NCI-H748 treated with DMSO at 0.1 percent for 48 hours (cell line): ENCODE data around the gene IRAK1BP1.
"Not testable (repeated sequence)": the region's sequence is repeated elsewhere in the genome, so short reads cannot be mapped to it uniquely, and the experiment has no call there.

Experiments used
- DNase-seq: peaks from one replicate; lab custom pipeline; 2025; lab: John Stamatoyannopoulos, UW

IRAK1BP1 gene, protein sequence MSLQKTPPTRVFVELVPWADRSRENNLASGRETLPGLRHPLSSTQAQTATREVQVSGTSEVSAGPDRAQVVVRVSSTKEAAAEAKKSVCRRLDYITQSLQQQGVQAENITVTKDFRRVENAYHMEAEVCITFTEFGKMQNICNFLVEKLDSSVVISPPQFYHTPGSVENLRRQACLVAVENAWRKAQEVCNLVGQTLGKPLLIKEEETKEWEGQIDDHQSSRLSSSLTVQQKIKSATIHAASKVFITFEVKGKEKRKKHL

DNA sequence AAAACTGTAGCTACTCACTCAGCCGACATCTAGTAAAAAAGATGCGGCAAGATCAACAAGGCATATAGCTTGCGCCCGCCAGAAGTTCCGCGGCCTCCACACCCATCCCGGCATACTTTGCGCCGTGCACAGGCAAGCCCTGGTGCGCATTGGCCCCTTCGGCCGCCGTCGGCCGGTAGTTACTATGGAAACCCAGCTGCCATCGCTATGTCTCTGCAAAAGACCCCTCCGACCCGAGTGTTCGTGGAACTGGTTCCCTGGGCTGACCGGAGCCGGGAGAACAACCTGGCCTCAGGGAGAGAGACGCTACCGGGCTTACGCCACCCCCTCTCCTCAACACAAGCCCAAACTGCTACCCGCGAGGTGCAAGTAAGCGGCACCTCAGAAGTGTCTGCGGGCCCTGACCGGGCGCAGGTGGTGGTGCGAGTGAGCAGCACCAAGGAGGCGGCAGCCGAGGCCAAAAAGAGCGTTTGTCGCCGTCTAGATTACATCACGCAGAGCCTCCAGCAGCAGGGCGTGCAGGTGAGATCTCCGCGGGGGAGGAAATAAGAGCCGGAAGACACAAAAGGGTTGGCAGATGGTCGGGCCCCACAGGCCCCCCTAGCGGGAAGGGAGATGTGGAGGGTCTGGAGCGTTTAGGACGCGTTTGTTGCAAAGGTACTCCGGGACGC lies at the start of gene IRAK1BP1:
Gene IRAK1BP1, plus strand, starts transcription at position 182 of the 671 bp plus-strand sequence. Its CDS starts 26 bp downstream, at position 208.
- DNase-seq: peak; percentile 87

DNA sequence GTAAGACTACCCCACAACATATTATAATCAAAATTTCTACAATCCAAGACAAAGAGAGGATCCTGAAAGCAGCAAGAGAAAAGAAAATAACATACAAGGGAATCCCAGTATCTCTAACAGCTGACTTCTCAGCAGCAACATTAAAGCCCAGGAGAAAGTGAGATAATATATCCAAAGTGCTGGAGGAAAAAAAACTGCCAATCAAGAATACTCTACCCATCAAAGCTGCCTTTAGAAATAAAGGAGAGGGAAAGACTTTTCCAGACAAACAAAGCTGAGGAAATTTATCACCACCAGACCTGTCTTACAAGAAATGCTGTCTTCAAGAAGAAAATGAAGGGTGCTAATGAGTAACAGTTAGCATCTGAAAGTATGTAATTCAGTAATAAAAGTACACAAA lies 43.3 kb upstream of the IRAK1BP1 start:
- no peak for DNase-seq

DNA sequence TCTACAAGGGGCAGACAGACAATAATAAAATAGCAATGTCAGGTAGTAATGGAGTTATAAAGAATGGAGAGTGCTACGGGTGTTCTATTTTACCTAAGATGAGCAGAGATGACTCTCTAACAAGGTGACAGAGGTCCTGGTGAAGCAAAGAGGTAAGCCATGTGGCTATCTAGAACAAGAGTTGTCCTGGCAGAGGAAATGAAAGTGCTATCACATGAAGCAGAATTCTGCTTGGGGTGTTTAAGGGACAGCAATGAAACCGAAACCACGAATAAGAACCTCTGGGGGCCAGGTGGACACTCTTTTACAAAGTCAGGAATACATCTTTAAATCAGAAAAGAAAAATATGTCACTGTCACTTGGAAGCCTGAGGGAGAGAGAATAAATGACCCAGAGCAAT lies 37.9 kb upstream of the IRAK1BP1 start:
- no peak for DNase-seq

- no peak for DNase-seq
Observed at GRCh38 chr6:78830805-78831204, 36.5 kb upstream of the IRAK1BP1 start.

DNA sequence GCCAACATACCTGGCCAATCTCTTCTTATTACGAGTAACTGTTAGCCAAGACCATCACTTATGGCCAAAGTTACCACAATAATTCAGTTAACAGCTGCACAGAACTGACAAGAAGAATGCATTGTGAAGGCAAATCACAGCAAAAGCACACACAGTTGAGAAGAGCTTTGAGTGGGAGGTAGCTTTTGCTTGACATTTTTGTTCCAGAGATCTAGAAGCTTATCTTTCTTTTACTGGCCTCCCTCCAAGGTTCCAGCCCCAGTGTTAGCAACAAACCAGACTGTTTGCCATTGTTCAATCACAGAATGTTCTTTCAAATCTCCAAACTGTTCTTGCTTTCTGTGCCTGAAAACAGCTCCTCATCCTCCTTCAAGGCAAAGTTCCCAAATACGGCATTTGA lies 35.9 kb upstream of the IRAK1BP1 start:
- no peak for DNase-seq

- DNase-seq: no peak
Observed at GRCh38 chr6:78832091-78832808, 35.1 kb upstream of the IRAK1BP1 start.

DNA sequence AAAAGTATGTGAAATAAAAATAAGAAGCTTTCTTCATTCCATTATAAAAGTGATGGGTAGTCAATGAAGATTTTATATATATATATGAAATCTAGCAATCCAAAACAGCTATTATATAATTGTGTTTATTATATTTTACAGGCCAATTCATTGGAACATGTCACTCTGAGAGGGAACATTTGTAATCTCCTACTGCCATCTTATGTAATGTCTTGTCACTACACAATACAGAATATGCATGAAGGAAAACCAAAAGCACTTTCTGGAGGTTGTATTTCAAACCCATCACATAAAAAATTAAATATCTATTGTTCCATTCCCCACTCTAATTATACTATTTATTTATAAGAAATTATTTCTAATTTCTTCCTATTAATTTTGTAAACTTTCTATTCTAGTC lies 31.5 kb upstream of the IRAK1BP1 start:
- peak; percentile 17 for DNase-seq

GRCh38 chr6:78836598-78836997 lies 30.8 kb upstream of the IRAK1BP1 start:
- DNase-seq: no peak

- DNase-seq: no peak
Observed at GRCh38 chr6:78841111-78841510, 26.2 kb upstream of the IRAK1BP1 start.

DNA sequence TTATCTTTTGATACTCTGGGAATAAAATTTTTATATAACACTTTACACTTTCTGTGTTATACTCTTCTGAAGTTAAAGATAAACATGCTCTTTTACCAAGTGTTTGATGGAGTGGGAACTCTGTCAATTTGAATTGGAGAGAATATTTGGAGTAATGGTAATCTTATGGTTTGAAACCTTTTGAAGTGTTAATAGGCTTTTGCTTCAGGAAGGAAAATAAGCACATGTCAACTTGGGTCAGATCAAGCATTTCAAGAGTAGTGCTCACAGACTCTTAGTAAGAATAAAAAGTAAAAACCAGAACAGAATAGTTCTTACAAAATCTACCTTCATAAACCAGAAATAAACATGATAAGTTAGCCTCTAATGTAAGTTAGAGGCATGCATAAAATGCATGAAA lies 24.4 kb upstream of the IRAK1BP1 start:
- no peak for DNase-seq

DNA sequence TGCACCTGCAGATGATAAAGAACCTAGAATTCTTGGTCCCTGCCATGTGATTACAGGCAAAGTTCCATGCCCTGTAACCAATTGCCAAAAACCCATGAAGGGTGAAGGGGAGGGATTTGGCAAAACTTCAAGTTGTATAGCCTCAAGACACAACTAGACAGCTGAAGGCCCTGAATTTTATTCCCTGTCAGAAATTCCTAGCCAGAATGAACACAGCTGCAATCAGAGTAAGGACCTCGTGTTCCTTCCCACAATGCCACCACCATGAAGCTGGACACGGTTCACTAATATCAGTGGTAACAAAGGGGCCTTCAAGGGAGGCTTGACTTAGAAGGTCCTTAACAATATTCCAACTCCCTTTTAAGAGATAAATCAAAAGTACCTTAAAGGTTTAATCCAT lies 22.5 kb upstream of the IRAK1BP1 start:
- no peak for DNase-seq

DNA sequence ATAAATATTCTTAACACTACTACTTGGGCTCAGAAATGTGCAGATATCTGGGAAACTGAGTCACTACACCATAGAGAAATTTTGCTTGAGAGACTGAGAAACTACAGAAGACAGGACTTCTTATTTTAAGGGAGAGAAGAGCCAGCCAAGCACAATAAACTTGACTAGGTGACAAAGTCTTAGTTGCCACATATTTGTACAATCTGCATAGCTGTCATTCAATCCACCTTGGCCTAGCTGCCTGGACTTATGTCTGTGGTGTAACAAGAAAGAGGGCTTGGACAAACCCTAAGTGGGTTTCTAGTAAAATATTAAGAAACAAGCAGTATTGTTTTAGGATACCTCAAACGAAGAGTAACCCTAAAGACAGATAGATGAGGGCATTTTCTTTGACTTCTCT lies 21.8 kb upstream of the IRAK1BP1 start:
- DNase-seq: no peak

- no peak for DNase-seq
Observed at GRCh38 chr6:78850621-78851020, 16.7 kb upstream of the IRAK1BP1 start.

DNA sequence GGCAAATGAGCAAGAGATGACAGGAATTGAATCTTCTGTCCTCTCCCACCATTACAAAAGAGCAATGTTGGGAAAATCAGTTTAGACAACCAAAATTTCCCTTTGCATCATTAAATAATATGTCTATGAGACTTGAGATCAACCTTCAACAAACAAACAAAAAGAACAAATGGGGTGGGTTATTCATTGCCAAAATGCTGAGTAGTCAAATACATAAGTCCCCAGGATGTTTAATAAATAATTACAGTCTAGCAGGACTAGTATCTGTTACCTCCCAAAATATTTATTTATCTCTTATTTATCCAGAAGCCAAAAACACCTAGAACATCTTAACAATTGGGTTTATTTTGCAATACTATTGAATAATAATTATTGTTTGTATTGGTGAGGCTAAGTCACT lies 16.2 kb upstream of the IRAK1BP1 start:
- no peak for DNase-seq

DNA sequence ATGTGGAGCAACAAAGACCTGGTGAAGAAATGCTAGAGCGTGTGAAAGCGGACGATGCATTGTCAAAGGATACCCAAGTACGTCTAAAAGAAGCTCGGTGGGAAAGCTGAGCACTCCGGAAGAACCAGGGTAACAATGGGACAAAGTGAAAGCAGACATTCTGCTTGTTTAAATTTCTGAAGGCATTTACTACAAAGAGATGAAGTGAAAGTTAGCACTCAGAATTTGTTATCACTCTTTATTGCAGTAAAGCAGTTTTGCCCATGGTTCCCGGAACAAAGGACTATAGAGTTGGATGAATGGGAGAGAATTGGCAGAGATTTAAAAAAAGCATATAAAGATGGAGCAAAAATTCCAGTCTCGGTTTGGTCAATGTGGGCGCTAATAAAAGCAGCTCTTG lies 12.8 kb upstream of the IRAK1BP1 start:
- no peak for DNase-seq

GRCh38 chr6:78858339-78858938 lies 8.9 kb upstream of the IRAK1BP1 start:
- DNase-seq: not testable (repeated sequence)

- DNase-seq: no peak
Observed at GRCh38 chr6:78861509-78861908, 5.8 kb upstream of the IRAK1BP1 start.

DNA sequence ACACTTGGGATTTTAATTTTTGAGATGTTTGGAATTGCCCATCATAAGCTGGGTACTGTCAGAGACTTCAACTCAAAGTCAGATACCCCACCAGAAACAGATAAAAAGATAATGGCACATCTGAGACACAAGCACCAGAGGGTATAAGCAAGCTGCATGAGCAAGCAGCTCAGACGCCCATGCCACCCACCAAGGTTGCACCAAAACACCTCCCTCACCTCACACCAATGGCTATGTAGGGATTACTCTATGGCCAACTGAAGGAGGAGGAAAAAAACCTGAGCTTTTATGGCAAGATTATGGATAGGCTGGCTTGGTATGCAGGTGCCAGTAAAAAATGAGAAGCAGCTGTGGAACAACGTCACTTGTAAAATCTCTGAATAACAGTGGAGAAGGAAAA lies 3.8 kb upstream of the IRAK1BP1 start:
- DNase-seq: no peak

- DNase-seq: no peak
Observed at GRCh38 chr6:78864957-78865356, 2.4 kb upstream of the IRAK1BP1 start.

DNA sequence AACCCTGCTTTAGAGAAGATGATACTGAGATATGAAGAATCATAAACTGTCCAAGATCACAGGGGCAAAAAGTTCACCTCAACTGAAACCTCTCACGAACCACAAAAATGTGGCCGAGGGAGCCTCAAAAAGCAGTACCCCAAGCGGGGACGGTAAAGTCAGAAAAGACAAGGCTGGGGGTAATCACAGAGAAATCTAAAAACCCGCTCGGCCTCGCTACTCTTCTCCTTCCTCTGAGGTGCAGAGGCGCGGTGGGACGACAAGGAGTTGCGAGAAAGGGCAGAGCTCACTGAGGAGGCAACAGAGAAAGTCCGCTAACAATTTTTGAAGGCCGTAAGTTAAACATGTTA lies 356 bp upstream of the IRAK1BP1 start:
- DNase-seq: no peak

DNA sequence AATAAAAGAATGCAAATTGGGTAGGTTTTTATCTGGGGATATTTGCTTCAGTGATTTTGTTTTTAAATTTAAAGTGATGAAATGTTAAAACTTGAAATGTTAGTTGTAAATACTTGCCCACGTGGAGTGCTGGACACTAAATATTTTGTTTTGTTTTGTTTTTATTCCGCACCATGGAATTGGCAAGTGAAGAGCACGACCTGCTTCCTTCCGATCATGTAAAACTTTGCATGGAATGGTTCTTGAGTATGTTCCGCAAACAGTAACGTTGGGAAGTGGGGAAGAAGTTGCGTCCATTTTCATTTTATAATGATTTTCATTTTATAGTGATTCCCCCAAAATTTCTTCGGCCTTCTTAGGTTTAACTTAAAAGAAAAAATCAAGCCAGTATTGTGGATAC lies 765 bp downstream of the IRAK1BP1 start:
- no peak for DNase-seq

- DNase-seq: no peak
Observed at GRCh38 chr6:78875505-78875904, 8.2 kb downstream of the IRAK1BP1 start.

DNA sequence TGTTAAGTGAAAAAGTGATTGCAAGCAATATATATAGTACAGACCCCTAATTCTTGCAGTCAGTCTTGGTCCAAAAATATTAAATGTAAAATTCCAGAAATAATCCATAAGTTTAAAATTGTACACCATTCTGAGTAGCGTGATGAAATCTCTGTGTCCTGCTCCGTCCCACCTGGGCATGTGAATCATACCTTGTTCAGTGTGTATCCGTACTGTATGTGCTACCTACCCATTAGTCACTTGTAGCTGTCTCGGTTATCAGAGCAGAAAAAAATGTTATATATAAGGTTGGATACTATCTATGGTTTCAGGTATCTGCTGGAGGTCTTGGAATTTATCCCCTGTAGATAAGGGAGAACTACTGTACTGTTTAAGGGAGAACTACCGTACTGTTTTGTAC lies 16.3 kb downstream of the IRAK1BP1 start:
- DNase-seq: no peak
